HepG2 (cell line): Measurements from ENCODE around the gene TNXB. TPM values are rescaled to one million over a fixed set of nuclear protein-coding genes. Genes with fewer than 3 reads are reported as not detected.

Experiments used
- FOXM1 ChIP-seq: sonication (generic); formaldehyde crosslinking; IDR thresholded peaks from 2 replicates; pipeline ENCODE4 v1.5.0; 2020; ENCODE audit warnings: missing genetic modification reagents
- PLSCR1 ChIP-seq: sonication (generic); formaldehyde crosslinking; IDR thresholded peaks from 2 replicates; pipeline ENCODE4 v1.5.0; 2020; ENCODE audit warnings: missing genetic modification reagents, mild to moderate bottlenecking, borderline replicate concordance
- PRDM15 ChIP-seq: sonication (generic); formaldehyde crosslinking; IDR thresholded peaks from 2 replicates; pipeline ENCODE4 v1.4.0; 2020; ENCODE audit warnings: missing genetic modification reagents
- SMAD3 ChIP-seq: sonication (generic); formaldehyde crosslinking; IDR thresholded peaks from 2 replicates; pipeline ENCODE4 v1.4.0; 2020; ENCODE audit warnings: missing genetic modification reagents
- SRSF9 ChIP-seq: fragments of 200-400 bp; formaldehyde crosslinking; IDR thresholded peaks from 2 replicates; pipeline ENCODE4 v1.6.1; 2018; ENCODE audit warnings: borderline replicate concordance, mild to moderate bottlenecking, low read depth, low read length; ENCODE audit not compliant: insufficient read depth, poor library complexity, severe bottlenecking
- TARDBP ChIP-seq: sonication (generic); formaldehyde crosslinking; IDR thresholded peaks from 2 replicates; pipeline ENCODE4 v1.8.0; 2022; ENCODE audit warnings: mild to moderate bottlenecking, missing genetic modification reagents
- THAP8 ChIP-seq: sonication (generic); formaldehyde crosslinking; IDR thresholded peaks from 2 replicates; pipeline ENCODE4 v1.5.1; 2020; ENCODE audit warnings: missing genetic modification reagents, mild to moderate bottlenecking, borderline replicate concordance
- ZNF180 ChIP-seq: sonication (generic); formaldehyde crosslinking; IDR thresholded peaks from 2 replicates; pipeline ENCODE4 v1.4.0; 2020; ENCODE audit warnings: low read depth, missing genetic modification reagents, borderline replicate concordance
- ZNF318 ChIP-seq: sonication (generic); formaldehyde crosslinking; IDR thresholded peaks from 2 replicates; pipeline ENCODE4 v1.4.0; 2020; ENCODE audit warnings: mild to moderate bottlenecking, missing genetic modification reagents
- ZNF563 ChIP-seq: sonication (generic); formaldehyde crosslinking; IDR thresholded peaks from 2 replicates; pipeline ENCODE4 v1.8.0; 2022; ENCODE audit warnings: mild to moderate bottlenecking, moderate library complexity, missing genetic modification reagents
- polyA plus RNA-seq, 8 experiments: library from polyadenylated mRNA; depleted of rRNA in 3 of 8; stranded (reverse) in 7 of 8; unstranded in 1 of 8; fragments of >200 nt; fragmentation: Illumina TruSeq in 4 of 8; extraction: Trizol in 4 of 8; gene quantifications; 2 replicates each; pipeline versions ENCODE4 v1.2.1 to v1.2.3, GENCODE V29; 2011 to 2016; ENCODE audit warnings: low read depth in 4 of 8, missing spikeins in 1 of 8, mixed read lengths in 1 of 8; ENCODE audit not compliant: insufficient read depth in 1 of 8
- total RNA-seq, 5 experiments: library from RNA; depleted of rRNA; stranded (reverse); fragments of >200 nt; fragmentation: Illumina TruSeq; extraction: Trizol; gene quantifications; 2 replicates each; pipeline ENCODE4 v1.2.3, GENCODE V29; 2016; ENCODE audit warnings: low read depth in 1 of 5
- TF ChIP-seq, protein P1 (sequence below): sonication (generic); formaldehyde crosslinking; IDR thresholded peaks from 2 replicates; pipeline ENCODE4 v1.5.0; 2020; ENCODE audit warnings: mild to moderate bottlenecking, missing genetic modification reagents, moderate library complexity

TNXB gene
- total and polyA plus RNA-seq, 2 of the 13 experiments (the other 11 are each of a cell fraction or from before 2014, with no cell fraction given), result 1.6 to 2.7 TPM

DNA sequence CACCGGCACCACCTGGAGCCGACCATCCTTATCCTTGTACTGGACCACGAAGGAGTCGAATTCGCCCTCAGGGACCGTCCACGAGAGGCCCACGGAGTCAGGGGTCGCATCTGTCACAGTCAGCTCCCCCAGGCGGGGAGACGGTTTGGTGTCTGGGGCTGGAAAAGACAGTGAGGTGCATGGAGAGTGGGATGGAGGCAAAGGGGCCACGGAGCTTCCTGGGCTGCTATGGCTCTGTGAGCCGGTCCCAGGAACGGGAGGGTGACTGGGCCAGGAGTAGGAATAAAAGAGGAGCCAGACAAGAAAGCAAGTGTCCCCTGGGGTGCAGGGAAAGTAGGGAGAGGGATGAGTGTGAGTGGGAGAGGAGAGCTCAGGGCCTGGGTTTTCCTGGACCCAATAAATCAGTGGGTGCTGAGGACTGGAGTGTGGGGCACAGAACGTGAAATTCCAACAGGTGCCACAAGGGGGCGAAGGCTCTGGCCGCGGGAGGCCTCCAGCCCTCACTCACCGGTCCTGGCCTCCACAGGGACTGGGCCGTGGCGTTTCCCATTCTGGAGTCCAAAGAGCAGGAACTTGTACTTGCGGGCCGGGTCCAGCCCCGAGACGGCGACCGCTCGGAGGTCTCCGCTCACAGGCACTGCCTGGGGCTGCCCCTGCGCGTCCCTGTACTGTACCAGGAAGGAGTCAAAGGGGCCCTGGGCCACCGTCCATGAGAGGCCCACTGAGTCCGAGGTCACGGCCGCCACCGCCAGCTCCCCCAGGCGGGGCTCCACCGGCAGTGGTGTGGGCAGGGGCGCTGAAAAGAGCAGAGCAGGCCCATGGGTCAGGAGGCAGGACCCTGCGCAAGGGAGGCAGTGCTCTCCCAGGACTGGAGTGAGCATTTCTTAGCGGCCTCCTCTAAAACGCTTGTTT lies 61.0 kb downstream of the TNXB start (continued):
- TF ChIP-seq ZNF318 (CRISPR knock-in tag) (no peak), THAP8 (CRISPR knock-in tag) (no peak), PLSCR1 (CRISPR knock-in tag) (peak; percentile 69; the same call in 1 of the 2 replicates), TARDBP (CRISPR knock-in tag) (peak; percentile 91), PRDM15 (CRISPR knock-in tag) (peak; percentile 85), SRSF9 (no peak), SMAD3 (CRISPR knock-in tag) (peak; percentile 74; the same call in 1 of the 2 replicates), FOXM1 (CRISPR knock-in tag) (no peak), ZNF563 (CRISPR knock-in tag) (peak; percentile 87; the same call in 1 of the 2 replicates), ZNF180 (CRISPR knock-in tag) (no peak)
- TF ChIP-seq, protein P1, sequence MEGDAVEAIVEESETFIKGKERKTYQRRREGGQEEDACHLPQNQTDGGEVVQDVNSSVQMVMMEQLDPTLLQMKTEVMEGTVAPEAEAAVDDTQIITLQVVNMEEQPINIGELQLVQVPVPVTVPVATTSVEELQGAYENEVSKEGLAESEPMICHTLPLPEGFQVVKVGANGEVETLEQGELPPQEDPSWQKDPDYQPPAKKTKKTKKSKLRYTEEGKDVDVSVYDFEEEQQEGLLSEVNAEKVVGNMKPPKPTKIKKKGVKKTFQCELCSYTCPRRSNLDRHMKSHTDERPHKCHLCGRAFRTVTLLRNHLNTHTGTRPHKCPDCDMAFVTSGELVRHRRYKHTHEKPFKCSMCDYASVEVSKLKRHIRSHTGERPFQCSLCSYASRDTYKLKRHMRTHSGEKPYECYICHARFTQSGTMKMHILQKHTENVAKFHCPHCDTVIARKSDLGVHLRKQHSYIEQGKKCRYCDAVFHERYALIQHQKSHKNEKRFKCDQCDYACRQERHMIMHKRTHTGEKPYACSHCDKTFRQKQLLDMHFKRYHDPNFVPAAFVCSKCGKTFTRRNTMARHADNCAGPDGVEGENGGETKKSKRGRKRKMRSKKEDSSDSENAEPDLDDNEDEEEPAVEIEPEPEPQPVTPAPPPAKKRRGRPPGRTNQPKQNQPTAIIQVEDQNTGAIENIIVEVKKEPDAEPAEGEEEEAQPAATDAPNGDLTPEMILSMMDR (CRISPR knock-in tag), result peak; percentile 96
